RPMI8226 (cell line): Measurements from ENCODE around the gene TBRG1.
"Not testable (repeated sequence)": the region's sequence is repeated elsewhere in the genome, so short reads cannot be mapped to it uniquely, and the experiment has no call there.

Experiments
- DNase-seq: peaks from one replicate; pipeline ENCODE4 v3.0.0-alpha.2; 2015

The TBRG1 gene, protein sequence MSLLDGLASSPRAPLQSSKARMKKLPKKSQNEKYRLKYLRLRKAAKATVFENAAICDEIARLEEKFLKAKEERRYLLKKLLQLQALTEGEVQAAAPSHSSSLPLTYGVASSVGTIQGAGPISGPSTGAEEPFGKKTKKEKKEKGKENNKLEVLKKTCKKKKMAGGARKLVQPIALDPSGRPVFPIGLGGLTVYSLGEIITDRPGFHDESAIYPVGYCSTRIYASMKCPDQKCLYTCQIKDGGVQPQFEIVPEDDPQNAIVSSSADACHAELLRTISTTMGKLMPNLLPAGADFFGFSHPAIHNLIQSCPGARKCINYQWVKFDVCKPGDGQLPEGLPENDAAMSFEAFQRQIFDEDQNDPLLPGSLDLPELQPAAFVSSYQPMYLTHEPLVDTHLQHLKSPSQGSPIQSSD

DNA sequence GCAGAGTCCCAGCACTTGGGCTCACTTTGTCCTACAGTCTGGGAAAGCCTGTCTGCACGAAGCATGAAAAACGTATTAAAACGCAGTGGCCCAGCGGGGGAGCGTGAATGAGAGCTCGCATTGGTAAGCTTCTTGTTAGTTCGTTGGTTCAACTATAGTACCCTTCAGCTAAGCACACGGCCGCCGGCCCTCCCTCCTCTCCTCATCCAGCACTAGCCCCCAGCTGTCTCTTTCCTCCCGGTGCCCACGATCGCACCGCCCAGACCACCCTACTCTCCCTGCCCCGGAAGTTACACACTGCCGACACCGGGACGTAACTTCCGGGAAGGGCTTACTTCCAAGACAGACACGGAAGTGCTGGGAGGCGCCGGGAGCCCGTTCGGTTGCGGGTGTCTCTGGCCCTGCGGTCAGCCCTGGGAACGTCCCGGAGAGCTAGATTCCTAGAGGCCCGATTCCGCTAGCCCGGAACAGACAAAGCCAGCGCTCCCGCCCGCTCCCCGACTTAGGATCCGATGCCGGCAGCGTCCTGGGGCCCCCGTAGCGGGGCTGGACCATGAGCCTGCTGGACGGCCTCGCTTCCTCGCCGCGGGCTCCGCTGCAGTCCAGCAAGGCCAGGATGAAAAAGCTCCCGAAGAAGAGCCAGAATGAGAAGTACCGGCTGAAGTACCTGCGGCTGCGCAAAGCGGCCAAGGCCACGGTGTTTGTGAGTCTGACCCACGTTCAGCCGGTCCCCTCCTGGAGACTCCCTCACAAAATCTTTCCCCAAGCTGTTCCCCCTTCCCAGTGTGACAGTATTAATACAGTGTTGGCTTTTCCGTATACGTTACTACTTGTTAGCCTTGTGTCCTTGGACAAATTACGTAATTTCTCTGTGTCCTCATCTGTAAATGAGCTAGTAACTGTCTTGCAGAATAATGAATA is at the start of gene TBRG1:
TBRG1 (plus strand) TSS at position 334 of the 921 bp plus-strand sequence; CDS start at position 554, 220 bp downstream.
- peak; percentile 74 for DNase-seq

DNA sequence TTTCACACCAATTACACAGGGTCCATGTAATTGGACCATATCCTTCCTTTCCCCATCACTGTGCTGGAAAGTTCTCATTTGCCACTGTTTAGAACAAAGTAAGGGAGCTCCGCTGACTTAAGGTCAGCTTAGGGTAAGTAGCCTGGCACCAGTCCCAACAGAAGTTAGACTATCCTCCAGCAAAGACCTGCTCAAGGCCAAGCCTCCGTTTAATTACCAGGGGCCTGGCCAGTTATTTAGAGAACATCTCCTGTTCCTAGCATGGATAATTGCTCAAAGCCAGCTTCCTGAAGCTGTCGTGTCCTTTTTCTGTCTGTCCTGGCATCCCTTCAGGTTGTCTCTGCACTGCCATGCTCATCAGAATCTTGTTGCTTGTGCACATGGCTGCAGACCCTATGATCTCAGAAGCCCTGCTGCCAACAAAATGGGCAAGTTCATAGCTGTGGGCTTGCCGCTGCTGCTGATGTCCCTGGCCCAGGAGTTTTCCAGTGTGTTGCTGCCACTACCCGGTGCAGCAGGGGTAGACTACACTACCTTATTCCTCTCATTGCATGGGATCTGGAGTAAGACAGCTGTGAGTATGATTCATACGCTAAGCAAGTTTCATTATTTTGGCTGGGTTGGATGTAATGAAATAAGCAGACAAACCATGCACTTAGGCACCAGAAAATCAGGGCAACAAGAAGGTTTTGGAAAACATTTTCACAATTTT is 44.8 kb upstream of the TBRG1 start:
- DNase-seq, result no peak

DNA sequence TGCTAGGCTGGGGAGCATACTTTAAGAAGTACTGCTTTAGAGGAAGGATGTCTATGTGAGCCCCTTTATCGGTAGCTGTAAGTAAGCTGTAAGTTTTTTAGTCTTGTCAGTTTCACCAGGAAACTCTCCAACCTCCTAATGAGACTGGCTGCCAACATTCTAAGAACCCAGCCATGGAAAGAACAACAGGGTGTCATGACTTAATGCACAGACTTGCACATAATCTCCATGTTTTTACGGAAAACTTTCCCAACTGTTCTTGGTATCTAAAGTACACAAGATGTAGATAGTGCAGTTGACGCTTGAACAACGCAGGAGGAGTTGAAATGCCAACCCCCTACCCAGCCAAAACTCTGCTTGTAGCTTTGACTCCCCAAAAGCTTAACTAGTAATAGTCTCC is 43.9 kb upstream of the TBRG1 start:
- DNase-seq, result no peak

DNA sequence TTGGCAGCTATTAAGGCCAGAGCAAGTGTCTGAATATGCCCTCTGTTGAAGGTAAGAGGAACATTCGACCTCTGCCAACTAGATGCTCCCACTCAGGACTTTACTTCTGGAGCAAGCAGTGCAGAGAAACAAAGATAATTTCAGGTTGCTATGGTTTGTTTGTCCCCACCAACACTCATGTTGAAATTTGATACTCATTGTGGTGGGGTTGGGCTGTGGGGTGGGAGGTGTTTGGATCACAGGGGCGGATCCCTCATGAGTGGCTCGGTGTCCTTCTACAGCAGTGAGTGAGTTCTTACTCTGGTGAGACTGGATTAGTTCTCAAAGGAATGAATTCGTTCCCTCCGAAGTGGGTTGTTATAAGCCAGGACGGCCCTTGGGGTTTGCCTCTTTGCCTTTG is 40.8 kb upstream of the TBRG1 start:
- DNase-seq, result no peak

DNA sequence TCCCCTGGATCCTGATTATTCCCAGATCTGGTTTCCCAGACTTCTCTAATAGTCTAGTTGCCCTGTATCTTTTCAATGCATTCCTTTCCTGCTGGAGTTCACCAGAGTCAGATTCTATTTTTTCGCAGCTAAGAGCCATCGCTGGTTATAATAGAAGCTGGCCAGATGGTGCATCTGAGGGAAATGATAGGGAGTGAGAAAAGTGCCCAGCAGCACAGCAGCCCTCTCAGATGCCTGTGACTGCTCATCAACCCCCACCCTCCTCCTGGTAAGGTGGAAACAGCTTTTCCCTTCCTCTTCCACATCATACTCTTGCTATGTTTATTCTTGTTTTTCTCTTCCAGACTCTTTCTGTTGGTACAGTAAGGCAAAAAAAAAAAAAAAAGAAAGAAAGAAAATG is 40.1 kb upstream of the TBRG1 start:
- no peak for DNase-seq

DNA sequence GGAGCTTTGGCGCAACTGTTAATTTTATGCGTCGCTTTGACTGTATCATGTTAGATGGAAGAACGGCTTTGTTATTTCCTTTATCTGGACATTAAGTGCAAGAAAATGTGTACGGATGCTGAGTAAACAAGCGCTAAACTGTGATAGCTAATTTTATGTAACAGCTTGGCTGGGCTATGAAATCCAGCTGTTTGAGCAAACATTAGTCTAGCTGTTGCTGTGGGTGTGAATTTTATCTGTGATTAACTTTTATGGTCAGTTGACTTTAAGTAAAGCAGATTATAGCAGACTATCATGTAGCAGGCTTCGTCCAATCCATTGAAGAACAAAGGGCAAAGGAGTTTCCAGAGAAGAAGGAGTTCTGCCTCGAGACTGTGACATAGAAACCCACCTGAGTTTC is 38.9 kb upstream of the TBRG1 start:
- no peak for DNase-seq

DNA sequence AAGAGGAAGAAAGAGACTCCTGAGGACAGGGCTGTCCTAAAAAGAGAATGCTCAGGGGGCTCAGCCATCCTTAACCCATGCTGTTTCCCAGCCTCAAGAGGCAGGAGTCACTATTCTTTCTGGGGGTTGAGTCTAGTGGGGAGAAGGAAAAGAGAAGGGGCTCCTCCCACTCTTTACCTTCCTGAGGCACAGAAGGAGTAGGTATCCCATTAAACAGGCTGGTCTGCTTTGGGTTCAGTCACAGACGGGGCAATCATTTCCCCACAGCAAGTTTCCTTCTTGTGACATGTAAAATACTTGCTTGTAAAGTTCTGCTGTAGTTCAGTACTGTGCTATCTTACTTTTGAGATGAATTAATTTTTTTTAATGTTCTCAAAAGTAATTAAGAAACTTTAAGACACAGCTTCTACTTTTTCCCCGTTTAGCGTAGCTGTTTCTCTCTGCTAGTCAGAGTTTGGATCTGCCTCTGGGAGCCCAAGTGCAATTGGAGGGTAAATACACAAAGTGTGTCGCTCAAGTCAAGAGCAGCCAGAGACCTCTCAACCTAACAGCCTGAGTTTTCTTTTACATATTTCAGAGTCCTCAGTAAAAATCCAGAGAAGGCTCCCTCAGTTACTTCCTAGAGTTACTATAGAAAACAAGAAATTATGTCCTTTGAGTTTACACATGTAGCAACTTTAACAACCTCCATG is 37.8 kb upstream of the TBRG1 start:
- no peak for DNase-seq

DNA sequence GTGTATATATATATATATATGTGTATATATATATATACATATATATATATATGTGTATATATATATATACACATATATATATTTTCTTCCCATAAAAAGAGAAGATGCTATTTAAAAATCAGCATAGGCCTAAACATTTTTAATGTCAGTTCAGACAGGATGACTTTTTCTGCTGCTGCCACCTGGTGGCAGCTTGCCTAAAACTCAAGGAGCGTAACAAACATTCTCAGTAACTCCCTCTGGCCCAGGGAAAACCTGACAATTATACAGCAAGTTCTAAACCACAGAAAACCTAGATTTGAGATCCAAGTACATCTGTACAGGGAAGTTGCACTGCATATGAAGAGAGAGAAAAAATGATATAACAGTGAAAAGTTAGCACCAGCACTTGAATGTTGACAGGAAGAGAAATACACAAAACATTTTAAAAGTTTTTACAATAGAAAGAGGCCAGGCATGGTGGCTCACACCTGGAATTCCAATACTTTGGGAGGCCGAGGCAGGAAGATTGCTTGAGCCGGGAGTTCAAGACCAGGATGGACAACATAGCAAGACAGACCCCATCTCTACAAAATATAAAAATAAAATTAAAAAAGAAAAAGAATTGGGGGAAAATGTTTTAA is 36.3 kb upstream of the TBRG1 start:
- peak; percentile 54 for DNase-seq

DNA sequence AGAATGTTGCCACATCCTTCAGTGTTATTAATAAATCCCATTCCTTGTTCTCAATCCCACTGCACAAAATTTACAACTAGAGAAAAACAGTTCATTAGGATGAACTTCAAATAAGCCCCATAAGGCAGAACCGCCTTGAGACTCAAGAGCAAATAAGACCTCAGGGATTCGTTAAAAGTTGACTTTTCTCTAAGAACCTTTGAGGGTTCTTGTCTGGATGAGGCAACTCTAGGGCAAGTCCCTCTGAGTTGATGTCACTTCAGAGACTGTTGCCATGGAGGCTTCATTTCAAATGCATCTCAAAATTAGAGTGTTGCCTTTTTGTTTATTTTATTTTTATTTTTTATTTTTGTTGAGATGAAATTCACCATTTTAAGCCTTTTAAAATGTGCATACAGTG is 31.2 kb upstream of the TBRG1 start:
- no peak for DNase-seq

DNA sequence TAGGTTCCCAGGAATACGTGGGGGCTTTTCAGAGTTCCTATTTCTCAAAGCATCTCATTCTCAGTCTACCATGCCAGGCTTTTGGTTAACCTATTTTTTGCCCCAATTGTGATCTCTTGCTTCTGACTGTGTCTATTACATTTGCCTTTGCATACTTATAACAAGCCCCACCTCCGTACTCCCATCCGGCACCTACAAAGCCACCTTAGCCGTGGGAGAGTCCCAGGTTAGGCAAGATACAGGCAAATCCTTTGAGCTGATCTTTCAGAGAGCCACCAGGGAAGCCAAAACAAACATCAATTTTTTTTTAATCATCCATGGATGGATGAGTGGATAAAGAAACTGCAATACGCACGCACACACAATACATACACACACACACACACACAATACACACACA is 30.0 kb upstream of the TBRG1 start:
- no peak for DNase-seq

DNA sequence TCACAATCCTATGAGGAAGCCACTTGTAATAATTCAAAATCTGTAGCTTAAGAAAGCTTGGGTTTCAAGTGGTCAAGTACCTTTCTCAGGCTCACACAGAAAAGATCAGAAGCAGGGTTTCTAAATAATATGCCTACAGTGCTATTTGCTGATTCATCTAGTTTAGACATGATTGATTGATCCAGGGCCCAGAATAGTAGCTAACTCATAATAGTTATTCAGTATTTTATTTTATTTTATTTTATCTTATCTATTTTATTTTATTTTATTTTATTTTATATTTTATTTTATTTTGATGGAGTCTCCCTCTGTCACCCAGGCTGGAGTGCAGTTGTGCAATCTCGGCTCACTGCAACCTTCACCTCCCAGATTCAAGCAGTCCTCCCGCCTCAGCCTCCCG is 27.4 kb upstream of the TBRG1 start:
- DNase-seq, result no peak

DNA sequence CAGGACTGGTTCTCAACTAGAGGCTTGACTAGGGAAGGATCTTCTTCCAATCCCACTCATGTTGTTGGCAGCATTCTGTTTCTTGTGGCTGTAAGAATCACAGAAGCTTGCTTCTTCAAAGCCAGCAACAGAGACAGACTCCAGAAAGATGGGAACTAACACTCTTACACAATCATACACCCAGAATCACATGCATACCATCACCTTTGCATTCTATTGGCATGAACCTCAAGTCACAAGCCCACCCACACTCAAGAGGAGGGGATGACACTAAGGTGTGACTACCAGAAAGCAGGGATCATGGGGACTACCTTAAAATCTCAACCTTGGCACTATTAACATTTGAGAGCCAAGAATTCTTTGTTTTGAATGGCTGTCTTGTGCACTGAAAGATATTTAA is 25.0 kb upstream of the TBRG1 start:
- no peak for DNase-seq

DNA sequence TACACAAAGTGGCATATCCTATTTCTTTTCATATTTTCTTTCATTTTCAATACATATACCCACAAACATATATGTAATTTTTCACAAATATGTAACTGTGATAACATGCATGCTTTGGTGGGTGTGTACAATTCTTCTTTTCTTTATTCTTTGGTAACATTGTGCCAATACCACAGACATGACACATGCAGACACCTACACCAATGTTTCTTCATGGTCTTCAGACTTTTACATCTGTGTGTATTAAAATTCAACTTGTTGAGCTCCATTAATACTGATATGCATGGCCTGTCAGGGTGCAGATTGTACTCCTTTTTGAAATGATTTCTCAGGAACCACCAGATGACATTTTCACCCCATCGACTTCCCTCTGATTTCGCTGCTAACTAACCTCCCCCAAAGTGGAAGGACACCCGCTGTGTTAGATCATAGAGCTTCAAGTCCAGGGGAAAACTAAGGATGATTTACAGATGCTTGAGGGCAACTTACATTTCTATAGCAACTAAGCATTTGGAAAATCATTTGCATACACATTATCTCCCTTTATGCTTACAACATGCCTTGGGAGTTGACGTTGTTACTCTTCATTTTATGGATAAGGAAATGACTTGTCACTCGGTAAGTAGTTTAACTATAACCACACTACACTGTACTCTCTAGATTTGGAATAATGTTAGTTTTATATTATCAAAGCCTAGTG is 21.9 kb upstream of the TBRG1 start:
- DNase-seq, result no peak

DNA sequence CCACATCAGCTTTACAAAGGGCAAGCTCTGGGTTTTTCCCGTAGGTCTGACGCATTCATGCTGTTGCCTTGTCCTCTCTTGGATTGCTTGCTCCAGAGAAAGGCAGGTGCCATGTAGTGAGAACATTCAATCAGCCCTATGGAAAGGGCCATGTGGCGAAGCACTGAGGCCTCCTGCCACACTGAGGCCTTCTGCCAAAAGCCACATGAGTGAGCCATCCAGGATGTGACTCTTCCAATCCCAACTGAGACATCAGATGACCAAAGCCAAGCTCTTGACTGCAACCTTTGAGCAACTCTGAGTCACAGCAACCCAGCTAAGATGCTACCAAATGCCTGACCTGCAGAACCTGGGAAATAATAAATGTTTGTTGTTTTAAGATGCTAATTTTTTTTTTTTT is 20.5 kb upstream of the TBRG1 start:
- no peak for DNase-seq

DNA sequence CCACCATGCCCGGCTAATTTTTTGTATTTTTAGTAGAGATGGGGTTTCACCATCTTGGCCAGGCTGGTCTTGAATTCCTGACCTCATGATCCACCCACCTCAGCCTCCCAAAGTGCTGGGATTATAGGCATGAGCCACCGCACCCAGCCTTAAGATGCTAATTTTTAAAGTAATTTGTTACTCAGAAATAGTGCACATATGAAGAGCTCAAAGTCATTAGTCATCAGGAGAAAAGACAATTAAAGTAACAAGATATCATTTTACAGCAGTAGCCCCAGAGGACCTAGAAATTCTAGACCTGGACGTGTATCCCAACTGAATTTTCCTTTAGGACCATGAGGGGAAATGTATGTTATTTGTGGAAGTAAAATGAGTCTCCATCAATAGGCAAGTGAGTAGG is 19.9 kb upstream of the TBRG1 start:
- not testable (repeated sequence) for DNase-seq

DNA sequence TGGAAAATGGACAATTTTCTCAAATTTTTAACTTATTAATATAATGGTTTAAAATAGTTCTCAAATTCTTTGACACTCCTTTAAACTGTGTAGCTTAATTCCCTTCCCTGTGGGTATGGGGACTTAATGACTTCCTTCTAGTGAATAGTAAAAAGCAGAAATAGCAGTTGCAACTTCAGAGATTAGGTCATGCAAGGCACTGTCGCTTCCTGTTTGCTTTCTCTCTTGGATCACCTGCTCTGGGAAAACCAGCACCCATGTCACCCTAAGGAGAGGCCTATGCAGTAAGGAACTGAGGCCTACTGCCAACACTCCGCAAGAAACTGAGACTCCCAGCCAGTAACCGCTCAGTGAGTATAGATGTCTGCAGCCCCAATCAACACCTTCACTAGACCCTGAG is 16.9 kb upstream of the TBRG1 start:
- no peak for DNase-seq

DNA sequence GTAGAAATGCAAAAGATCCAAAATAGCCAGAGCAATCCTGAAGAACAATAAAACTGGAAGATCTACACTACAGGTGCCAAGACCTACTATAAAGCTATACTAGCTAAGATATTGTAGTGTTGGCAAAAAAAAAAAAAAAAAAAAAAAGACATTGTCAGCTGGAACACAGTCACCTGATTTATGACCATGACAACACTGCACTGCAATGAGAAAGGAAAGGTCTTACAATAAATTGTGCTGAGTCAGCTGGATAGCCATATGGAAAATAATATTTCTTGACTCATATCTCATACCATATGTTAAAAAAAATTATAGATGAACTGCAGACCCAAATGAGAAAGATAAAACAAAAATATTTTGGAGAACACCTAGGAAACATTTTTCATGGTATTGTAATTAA is 14.5 kb upstream of the TBRG1 start:
- DNase-seq, result no peak

DNA sequence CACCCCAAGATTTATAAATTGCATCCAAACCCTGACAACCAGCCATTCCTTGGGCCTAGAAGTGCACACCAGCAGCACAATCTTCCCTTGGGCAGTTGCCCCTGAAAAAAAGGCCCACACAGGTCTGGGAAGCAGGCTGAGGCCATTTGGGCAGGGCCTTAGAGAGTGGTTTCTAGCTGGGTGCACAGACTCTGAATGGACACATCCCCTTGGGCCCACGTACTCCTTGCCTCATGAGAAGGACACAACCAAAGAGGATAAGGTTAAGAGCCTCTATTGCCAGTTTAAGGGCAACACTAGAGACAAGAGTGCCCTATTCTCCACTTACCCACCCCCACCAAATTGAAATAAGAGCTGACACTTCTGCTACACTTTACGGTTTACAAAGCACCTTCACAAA is 12.4 kb upstream of the TBRG1 start:
- no peak for DNase-seq

DNA sequence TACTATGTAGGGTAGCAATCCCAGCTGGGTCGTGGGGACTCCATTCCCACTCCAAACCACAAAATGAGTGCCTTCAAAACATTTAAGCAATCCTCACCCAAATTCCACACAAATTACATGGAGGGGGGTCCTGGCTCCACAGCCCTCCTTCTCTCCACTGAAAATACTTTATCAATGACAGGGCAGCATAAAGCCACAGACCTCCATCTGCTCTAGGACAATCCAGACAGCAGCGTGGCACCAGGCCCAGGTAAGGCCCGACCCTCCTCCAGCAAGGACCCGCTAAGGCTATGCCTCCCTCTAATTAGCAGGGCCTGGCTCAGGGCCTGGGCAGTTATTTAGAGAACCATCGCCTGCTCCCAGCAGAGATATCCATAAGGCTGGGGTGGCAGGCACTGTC is 11.6 kb upstream of the TBRG1 start, which contains the start of gene PANX3:
PANX3 (plus strand) TSS at position 365 of the 400 bp plus-strand sequence. CDS start 129 bp downstream, outside the sequence.
- no peak for DNase-seq

DNA sequence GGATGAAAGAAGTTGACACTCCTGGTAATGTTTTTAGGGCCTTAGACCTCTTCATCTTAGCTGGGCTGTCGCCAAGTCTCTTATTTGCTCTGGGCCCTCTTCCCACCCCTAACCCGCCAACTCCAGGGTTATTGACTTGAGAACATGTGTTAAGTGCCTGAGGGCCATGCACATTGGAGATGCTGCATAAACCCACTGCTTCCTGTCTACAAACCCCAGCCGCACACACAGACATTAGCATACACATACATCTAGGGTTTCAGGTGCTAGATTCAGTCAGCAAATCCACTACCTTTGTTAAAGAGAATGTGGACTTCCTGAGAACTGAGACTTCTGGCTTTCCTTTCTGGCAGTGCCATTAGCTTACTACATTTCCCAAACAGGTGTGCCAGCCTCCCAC is 10.6 kb upstream of the TBRG1 start:
- DNase-seq, result peak; percentile 12

DNA sequence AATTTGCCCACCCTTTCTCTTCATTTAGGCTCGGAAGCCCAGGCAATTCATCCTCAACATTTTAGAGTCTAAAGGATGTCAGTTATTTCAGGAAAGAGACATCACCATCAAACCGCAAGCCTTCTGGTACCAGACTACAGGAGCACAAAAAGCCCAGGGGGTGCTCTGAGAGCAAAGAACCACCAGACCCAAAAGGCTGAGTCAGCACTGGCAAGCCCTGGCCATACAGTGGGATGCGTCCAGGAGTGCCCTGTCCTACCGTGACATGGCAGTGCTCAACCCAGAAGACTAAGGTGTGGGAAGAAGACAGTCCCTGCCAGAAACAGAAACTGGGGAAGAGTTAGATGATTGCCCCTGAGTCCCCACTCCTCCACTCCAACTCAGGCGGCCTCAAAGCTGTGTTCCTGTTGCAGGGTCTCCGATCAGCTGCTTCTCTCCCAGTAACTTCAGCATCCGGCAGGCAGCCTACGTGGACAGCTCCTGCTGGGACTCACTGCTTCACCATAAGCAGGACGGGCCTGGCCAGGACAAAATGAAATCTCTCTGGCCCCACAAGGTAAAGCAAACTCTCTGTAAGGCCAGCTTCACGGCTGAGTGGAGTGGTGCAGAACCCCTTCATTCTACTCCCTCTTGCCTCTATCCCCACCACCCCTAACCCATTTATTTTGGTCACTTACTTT is 10.0 kb upstream of the TBRG1 start:
- DNase-seq, result no peak
